ENCODE data around the gene TSPOAP1. TPM values are rescaled to one million over a fixed set of nuclear protein-coding genes. Genes with fewer than 3 reads are reported as not detected.

The TSPOAP1 gene
- total and polyA plus RNA-seq, 2 of the 4 experiments (the other 2 are of a cell fraction): 0.90 to 1.6 TPM

GRCh38 chr17:58301504-58302150, 27.0 kb downstream of the TSPOAP1 start:
- in situ Hi-C loops (cut with MboI; ENCODE audit: low sequenced_read_pairs): no loop called here
- H3K14ac ChIP-seq (replicated peaks; ENCODE audit: low read depth, low read length): no peak overlapping the region

More at GRCh38 chr17:58301504-58302150, 27.0 kb downstream of the TSPOAP1 start:
- H3K27ac ChIP-seq (ENCODE audit: insufficient read depth, low read length): no peak overlapping the region
- no peak overlapping the region for H2BK5ac ChIP-seq (ENCODE audit: low read depth, low read length, poor library complexity, severe bottlenecking)
- no peaks in the 10 kb centered on the region for H3K9me1 ChIP-seq (ENCODE audit: insufficient read depth, low read length)
- no peak overlapping the region for H2BK20ac ChIP-seq (ENCODE audit: low read depth, low read length)
- H4K8ac ChIP-seq (ENCODE audit: low read depth in 2 of 2, low read length in 2 of 2): no peak overlapping the region
- no peak overlapping the region for H4K91ac ChIP-seq (ENCODE audit: insufficient read depth, low read depth, low read length)
- no peak overlapping the region for H3K4me2 ChIP-seq (ENCODE audit: low read depth, low read length)
- no peak overlapping the region for H2BK120ac ChIP-seq (ENCODE audit: low read depth, low read length)
- ChIA-PET CTCF (no interaction called here), POLR2A (ENCODE audit: unreplicated experiment) (no interaction called here)
- no TSS peak for BruUV-seq (replicated peaks)
- H2AFZ ChIP-seq (replicated peaks; ENCODE audit: low read length, poor library complexity): no peak overlapping the region
- H3K79me1 ChIP-seq (ENCODE audit: low read depth in 1 of 2, low read length in 2 of 2): no peaks in the 10 kb centered on the region
- no peak overlapping the region for H3K4ac ChIP-seq (ENCODE audit: low read depth, low read length)
- no peak overlapping the region for H4K5ac ChIP-seq (ENCODE audit: low read depth, low read length)
- no peak overlapping the region for H3K18ac ChIP-seq (ENCODE audit: low read depth, low read length)
- intact Hi-C loops (cut with micrococcal nuclease) (no loop called here), dilution Hi-C loops (cut with HindIII; ENCODE audit: low sequenced_read_pairs, unreplicated experiment) (no loop called here)
- peaks cover 5% of the 10 kb centered on the region for H3K27me3 ChIP-seq (ENCODE audit: control insufficient read depth, insufficient read depth, low read length)
- TF ChIP-seq RCOR1 (IDR thresholded peaks at IDR 0.05; ENCODE audit: insufficient replicate concordance, low read length) (no peak), MXI1 (IDR thresholded peaks at IDR 0.05; ENCODE audit: borderline replicate concordance, low read depth, low read length) (no peak), FOS (IDR thresholded peaks at IDR 0.05; ENCODE audit: low read depth, low read length) (no peak), RFX5 (IDR thresholded peaks at IDR 0.05; ENCODE audit: low read depth, low read length) (no peak), CEBPB (IDR thresholded peaks at IDR 0.05; ENCODE audit: low read depth, low read length) (no peak), NFE2L2 (IDR thresholded peaks at IDR 0.05; ENCODE audit: low read depth, low read length) (no peak), ELK1 (IDR thresholded peaks at IDR 0.05; ENCODE audit: borderline replicate concordance, low read depth, low read length) (no peak)
- H4K20me1 ChIP-seq (ENCODE audit: insufficient read depth, low read length): no peaks in the 10 kb centered on the region; the same call in 1 of the 2 replicates
- no peak for ATAC-seq (ENCODE audit: low read depth)
- no peaks in the 10 kb centered on the region for H3K4me1 ChIP-seq (ENCODE audit: control insufficient read depth, insufficient read depth, low read length)
- no peak overlapping the region for H3K9ac ChIP-seq (ENCODE audit: low read depth, low read length)
- WGBS, 2 experiments (ENCODE audit: extremely low coverage in 2 of 2, insufficient read length in 1 of 2): 80% methylated on average over 2 of the region's 16 CpGs; no CpG with 5 or more reads in 1 of the 2 experiments
- no peak overlapping the region for H3K56ac ChIP-seq (ENCODE audit: extremely low read depth, insufficient read depth, low read length)
- H3K23ac ChIP-seq (ENCODE audit: low read depth, low read length): no peak overlapping the region
- no peak overlapping the region for H2AK5ac ChIP-seq (ENCODE audit: low read depth, low read length)
- H3K36me3 ChIP-seq (ENCODE audit: control insufficient read depth, insufficient read depth, low read length): no peaks in the 10 kb centered on the region
- DNase-seq: no peak
- no peak overlapping the region for H3K4me3 ChIP-seq (ENCODE audit: insufficient read depth, low read depth, low read length)
- H2AK9ac ChIP-seq (replicated peaks; ENCODE audit: low read depth, low read length, poor library complexity): no peak overlapping the region
- no peaks in the 10 kb centered on the region for H3K9me3 ChIP-seq (ENCODE audit: control insufficient read depth, insufficient read depth, low read length)
- H2BK15ac ChIP-seq (ENCODE audit: low read depth, low read length): no peak overlapping the region

All from IMR-90 (cell line).